ENCODE data around the gene SIPA1L3. TPM values are rescaled to one million over a fixed set of nuclear protein-coding genes. Genes with fewer than 3 reads are reported as not detected.
"Not testable (repeated sequence)": the region's sequence is repeated elsewhere in the genome, so short reads cannot be mapped to it uniquely, and the experiment has no call there.

Gene SIPA1L3
- total RNA-seq, 6 donors from 2014 or later = 57.3 to 91.6 (median 69.4) TPM

DNA sequence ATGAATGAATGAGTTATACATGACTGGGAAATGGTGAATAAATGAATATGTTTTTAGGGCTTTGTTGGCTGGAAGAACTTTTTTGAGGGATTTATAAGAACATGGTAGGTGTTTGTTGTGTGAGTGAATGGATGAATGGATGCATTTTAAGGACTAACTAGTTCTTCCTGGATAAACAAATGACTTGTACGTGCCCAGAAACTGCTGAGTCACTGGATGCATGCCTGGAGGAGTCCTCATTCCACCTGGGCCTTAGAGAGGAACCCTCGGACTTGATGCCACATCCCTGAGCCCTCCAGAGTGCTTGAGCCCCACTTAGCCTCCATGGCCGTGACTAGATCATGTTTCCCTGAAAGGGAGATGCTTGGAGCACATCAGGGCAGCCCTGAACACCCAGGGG lies 163.6 kb downstream of the SIPA1L3 start:
- no peaks in the 10 kb centered on the region for H3K36me3 ChIP-seq
- 29 to 71% methylated on average over 1 to 3 of the region's 3 CpGs for WGBS, 2 donors
- H3K4me1 ChIP-seq = peaks cover 0 to 4% (median 0%) of the 10 kb centered on the region in 4 donors
- H3K9me3 ChIP-seq = no peaks in the 10 kb centered on the region
- no peaks in the 10 kb centered on the region for H3K27me3 ChIP-seq
- H3K27ac ChIP-seq = no peak overlapping the region
- no peak overlapping the region for H3K4me3 ChIP-seq
- TF ChIP-seq CTCF (IDR thresholded peaks at IDR 0.05) = no peak
- TF ChIP-seq EP300 (IDR thresholded peaks at IDR 0.05) = no peak
- no peak for TF ChIP-seq POLR2AphosphoS5 (IDR thresholded peaks at IDR 0.05)
- TF ChIP-seq POLR2A (IDR thresholded peaks at IDR 0.05) = no peak
- no peak for ATAC-seq (ENCODE audit: low FRiP score in 2 of 2)
- DNase-seq = no peak

GRCh38 chr19:38071054-38071453 lies 164.0 kb downstream of the SIPA1L3 start:
- not testable (repeated sequence) for H3K27ac ChIP-seq; DNase-seq; H3K36me3 ChIP-seq; H3K9me3 ChIP-seq; H3K4me1 ChIP-seq; ATAC-seq (ENCODE audit: low FRiP score in 2 of 2); H3K27me3 ChIP-seq; H3K4me3 ChIP-seq
- WGBS, 2 donors = 97% methylated on average over 6 of the region's 6 CpGs

DNA sequence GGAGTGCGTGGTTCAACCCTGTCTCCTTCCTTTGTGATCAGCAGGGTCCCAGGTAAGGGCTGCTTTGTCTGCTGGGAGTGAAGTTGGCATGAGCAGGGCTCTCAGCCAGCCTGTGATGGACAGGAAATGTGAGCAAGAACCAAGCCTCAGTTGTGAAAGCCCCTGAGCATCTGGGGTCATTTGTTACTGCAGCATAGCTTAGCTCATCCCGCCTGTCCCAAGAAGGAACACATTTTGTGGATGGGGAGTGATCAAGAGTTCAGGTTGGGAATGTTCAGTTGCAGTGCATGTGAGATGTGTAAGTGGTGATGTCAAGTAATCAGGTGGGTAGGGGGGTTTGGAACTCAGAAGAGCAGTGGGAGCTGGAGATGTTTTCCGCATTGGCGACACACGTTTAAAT lies 164.6 kb downstream of the SIPA1L3 start:
- H3K27me3 ChIP-seq = no peaks in the 10 kb centered on the region
- no peak overlapping the region for H3K27ac ChIP-seq
- TF ChIP-seq POLR2A (IDR thresholded peaks at IDR 0.05) (no peak), POLR2AphosphoS5 (IDR thresholded peaks at IDR 0.05) (no peak), CTCF (IDR thresholded peaks at IDR 0.05) (no peak), EP300 (IDR thresholded peaks at IDR 0.05) (no peak)
- H3K4me1 ChIP-seq = peaks cover 0 to 4% (median 0%) of the 10 kb centered on the region in 4 donors
- ATAC-seq (ENCODE audit: low FRiP score in 2 of 2) = no peak
- no peak for DNase-seq
- 89 to 98% methylated on average over 4 to 5 of the region's 5 CpGs for WGBS, 2 donors
- H3K4me3 ChIP-seq = no peak overlapping the region
- H3K9me3 ChIP-seq = no peaks in the 10 kb centered on the region
- no peaks in the 10 kb centered on the region for H3K36me3 ChIP-seq

GRCh38 chr19:38072776-38073750 lies 166.1 kb downstream of the SIPA1L3 start:
- WGBS, 2 donors = 77 to 82% methylated on average over 17 to 18 of the region's 18 CpGs
- H3K27ac ChIP-seq = peak overlapping the region in 3 of 4 donors; percentile 4 to 52 (median 45)
- H3K9me3 ChIP-seq = no peaks in the 10 kb centered on the region
- DNase-seq = peak in 1 of 2 donors; percentile 31
- H3K36me3 ChIP-seq = no peaks in the 10 kb centered on the region
- no peak overlapping the region for H3K4me3 ChIP-seq
- TF ChIP-seq POLR2A (IDR thresholded peaks at IDR 0.05) (no peak), POLR2AphosphoS5 (IDR thresholded peaks at IDR 0.05) (peak in 1 of 2 donors; percentile 43), EP300 (IDR thresholded peaks at IDR 0.05) (no peak)
- no peaks in the 10 kb centered on the region for H3K27me3 ChIP-seq
- H3K4me1 ChIP-seq = peaks cover 0 to 4% (median 0%) of the 10 kb centered on the region in 4 donors
- no peak for ATAC-seq (ENCODE audit: low FRiP score in 2 of 2)

GRCh38 chr19:38073841-38074685 lies 167.1 kb downstream of the SIPA1L3 start:
- WGBS, 2 donors = 82 to 85% methylated on average over 10 to 16 of the region's 16 CpGs
- TF ChIP-seq EP300 (IDR thresholded peaks at IDR 0.05) (no peak), POLR2A (IDR thresholded peaks at IDR 0.05) (no peak), POLR2AphosphoS5 (IDR thresholded peaks at IDR 0.05) (no peak), CTCF (IDR thresholded peaks at IDR 0.05) (no peak)
- ATAC-seq (ENCODE audit: low FRiP score in 2 of 2) (peak in 1 of 2 donors; percentile 25), DNase-seq (no peak)
- Histone ChIP-seq H3K36me3 (no peaks in the 10 kb centered on the region), H3K4me3 (no peak overlapping the region), H3K9me3 (no peaks in the 10 kb centered on the region), H3K27me3 (no peaks in the 10 kb centered on the region), H3K27ac (peak overlapping the region in 1 of 4 donors; percentile 52), H3K4me1 (peaks cover 0 to 4% (median 0%) of the 10 kb centered on the region in 4 donors)

Measured in upper lobe of left lung (tissue), 6 donors.